ENCODE measurements around the gene ZNF467.

DNA sequence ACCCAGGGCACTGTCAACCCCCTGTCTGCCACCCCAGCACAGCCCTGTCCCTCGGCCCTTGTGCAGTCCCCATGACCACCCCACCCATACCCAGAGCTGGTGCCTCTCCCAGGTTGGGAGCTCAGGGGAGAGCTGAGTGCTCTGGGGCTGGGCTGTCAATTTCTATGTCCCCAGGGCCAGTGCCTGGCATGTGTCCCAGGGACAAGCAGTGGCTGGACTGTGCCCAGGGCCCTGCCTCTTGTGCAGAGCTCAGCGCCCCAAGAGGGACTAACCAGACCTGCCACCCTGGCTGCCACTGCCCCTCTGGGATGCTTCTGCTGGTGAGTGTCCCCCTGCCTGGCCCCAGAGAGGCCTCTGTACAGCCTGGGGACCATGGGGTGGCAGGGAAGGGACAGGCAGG, 35.8 kb upstream of the ZNF467 start:
- peak in 1 of 7 experiments; percentile 12 for TF ChIP-seq CTCF (IDR thresholded peaks at IDR 0.05)
- no peak for TF ChIP-seq POLR2A (IDR thresholded peaks at IDR 0.05)

Data from body of pancreas (tissue), 4 donors.